ENCODE data around the gene ADAMTS9. TPM values are rescaled to one million over a fixed set of nuclear protein-coding genes. Genes with fewer than 3 reads are reported as not detected.

ADAMTS9 gene
- total RNA-seq, 4 donors from 2014 or later = 5.1 to 52.0 (median 9.5) TPM

DNA sequence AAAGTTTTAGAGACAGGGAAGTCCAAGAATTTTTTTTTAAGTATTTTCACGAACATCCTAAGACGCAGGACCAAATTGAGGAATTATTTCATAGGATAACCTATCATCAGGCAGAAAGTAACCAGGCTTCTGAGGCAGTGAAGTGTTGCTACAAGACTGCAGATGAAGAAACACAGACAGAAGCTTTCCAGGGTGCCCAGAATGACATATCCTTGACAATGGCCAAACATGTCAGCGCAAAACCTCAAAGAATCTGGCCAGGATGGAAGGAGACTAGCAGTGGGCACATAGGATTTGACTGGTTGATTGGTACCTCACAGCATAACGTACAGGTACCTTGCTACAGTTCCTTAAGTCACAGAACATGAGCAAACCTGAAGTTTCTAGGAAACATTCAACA is 7.5 kb downstream of the ADAMTS9 start:
- Histone ChIP-seq H3K27ac (no peak overlapping the region), H3K9me3 (no peaks in the 10 kb centered on the region), H3K4me1 (no peaks in the 10 kb centered on the region), H3K27me3 (no peaks in the 10 kb centered on the region), H3K4me3 (no peak overlapping the region), H3K36me3 (peaks cover 0 to 7% (median 0%) of the 10 kb centered on the region in 3 donors)
- no peak for DNase-seq
- no peak for TF ChIP-seq POLR2A (IDR thresholded peaks at IDR 0.05)
- TF ChIP-seq, protein P1, sequence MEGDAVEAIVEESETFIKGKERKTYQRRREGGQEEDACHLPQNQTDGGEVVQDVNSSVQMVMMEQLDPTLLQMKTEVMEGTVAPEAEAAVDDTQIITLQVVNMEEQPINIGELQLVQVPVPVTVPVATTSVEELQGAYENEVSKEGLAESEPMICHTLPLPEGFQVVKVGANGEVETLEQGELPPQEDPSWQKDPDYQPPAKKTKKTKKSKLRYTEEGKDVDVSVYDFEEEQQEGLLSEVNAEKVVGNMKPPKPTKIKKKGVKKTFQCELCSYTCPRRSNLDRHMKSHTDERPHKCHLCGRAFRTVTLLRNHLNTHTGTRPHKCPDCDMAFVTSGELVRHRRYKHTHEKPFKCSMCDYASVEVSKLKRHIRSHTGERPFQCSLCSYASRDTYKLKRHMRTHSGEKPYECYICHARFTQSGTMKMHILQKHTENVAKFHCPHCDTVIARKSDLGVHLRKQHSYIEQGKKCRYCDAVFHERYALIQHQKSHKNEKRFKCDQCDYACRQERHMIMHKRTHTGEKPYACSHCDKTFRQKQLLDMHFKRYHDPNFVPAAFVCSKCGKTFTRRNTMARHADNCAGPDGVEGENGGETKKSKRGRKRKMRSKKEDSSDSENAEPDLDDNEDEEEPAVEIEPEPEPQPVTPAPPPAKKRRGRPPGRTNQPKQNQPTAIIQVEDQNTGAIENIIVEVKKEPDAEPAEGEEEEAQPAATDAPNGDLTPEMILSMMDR (IDR thresholded peaks at IDR 0.05) = no peak

DNA sequence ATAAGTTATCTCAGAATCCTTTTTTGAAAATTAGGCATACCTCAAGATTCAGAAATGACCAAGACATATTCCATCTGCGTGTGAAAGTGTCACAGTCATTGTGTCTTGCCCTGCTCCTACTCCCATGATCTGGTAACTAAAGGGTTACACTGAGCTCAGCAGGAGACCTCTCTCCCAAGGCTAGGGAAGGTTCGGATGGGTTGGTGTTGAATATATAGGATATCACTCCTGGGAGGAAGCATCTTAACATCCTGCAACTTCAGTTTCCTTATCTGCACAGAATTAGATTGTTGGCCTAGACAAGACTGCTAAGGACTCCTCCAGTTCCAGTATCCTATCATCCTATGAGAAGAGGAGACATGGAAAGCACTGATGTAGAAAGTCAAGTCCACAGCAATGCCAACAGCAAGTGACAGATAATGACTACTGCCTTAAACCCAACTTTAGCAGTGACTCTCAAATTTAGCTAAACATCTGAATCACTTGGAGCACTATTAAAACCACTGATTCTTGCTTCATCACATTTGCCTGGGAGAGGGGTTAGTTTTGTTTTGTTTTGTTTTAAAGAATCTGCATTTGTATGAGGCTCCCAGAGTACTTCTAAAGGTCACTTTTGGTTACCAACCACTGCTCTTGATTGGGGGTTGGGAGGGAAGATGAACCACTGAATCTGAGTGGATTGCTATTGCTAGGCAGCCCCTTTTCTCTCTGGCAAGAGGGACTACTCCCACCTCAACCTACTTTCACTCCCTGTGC is 9.7 kb downstream of the ADAMTS9 start:
- Histone ChIP-seq H3K36me3 (peaks cover 0 to 7% (median 0%) of the 10 kb centered on the region in 3 donors), H3K4me1 (no peaks in the 10 kb centered on the region), H3K27ac (no peak overlapping the region), H3K4me3 (no peak overlapping the region), H3K9me3 (no peaks in the 10 kb centered on the region), H3K27me3 (no peaks in the 10 kb centered on the region)
- no peak for DNase-seq
- TF ChIP-seq, protein P1 (IDR thresholded peaks at IDR 0.05) = no peak
- no peak for TF ChIP-seq POLR2A (IDR thresholded peaks at IDR 0.05)

DNA sequence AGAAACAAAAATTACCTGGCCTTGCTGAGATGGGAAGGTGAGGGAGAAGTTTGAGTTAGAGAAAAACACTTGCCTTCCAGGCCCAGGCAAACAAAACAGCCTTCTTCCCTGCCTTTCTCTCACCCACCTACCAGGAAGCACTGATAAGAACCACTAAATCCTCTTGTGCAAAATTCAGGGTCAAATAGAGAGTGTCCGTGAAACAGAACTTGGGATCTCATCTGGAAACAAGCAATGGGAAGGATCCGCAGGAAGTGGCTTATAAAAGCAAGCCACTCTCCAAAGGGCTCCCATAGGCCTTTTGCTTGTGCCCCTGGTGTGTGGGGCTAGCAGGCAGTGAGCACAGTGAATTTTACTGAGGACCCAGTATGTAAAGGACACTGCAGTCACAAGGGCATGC is 11.0 kb downstream of the ADAMTS9 start:
- Histone ChIP-seq H3K27me3 (no peaks in the 10 kb centered on the region), H3K4me1 (no peaks in the 10 kb centered on the region), H3K9me3 (no peaks in the 10 kb centered on the region), H3K36me3 (peaks cover 0 to 7% (median 0%) of the 10 kb centered on the region in 3 donors), H3K27ac (no peak overlapping the region), H3K4me3 (no peak overlapping the region)
- no peak for DNase-seq
- TF ChIP-seq, protein P1 (IDR thresholded peaks at IDR 0.05) = no peak
- no peak for TF ChIP-seq POLR2A (IDR thresholded peaks at IDR 0.05)

DNA sequence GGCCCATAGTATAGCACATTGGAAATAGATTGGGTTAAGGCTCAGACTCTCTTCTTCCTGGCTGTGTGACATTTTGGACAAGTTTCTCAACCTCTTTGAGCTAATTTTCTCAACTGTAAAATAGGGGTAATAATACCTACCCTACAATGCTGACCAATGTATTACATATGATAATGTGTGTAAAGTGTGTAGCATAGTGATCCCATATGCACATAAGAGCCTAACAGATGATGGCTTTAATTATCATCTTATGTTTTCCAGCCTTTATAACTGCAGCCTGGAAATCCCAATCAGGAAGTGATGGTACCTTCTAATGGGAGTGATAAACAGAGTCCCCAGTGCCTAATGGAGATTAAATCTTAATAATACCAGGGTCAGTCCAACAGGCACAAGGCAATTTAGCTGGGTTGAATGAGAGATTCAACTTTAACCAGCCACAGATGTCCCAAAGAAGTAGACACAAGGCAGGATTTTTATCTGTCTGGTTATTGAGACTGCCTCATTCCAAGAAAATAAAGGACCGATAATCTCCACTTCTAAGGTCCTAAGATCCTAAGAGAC is 12.0 kb downstream of the ADAMTS9 start:
- Histone ChIP-seq H3K27me3 (no peaks in the 10 kb centered on the region), H3K4me3 (no peak overlapping the region), H3K9me3 (no peaks in the 10 kb centered on the region), H3K27ac (no peak overlapping the region), H3K4me1 (no peaks in the 10 kb centered on the region), H3K36me3 (peaks cover 0 to 6% (median 0%) of the 10 kb centered on the region in 3 donors)
- TF ChIP-seq, protein P1 (IDR thresholded peaks at IDR 0.05) = no peak
- no peak for TF ChIP-seq POLR2A (IDR thresholded peaks at IDR 0.05)
- no peak for DNase-seq

DNA sequence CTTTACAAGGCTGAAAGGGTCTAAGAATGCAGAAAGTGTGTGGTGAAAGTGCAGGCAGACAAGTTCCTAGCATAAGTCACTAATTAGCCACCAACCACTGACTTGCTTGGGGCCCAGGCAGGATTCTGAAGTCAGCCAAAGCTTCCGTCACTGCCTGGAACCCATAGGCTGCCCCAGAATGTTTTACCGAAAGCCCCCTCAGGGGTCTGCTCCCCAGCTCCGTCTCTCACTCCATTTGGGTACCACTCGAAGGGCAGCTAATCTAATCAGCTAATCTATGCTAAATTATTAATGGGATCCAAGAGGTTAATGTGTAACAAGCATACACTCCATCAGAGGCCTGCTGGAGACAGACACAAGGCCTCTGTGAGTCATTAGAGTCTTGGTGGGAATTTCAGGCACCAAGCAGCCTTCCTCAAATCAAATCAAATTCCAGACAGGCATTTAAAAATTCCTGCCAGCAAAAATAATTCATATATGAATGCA is 13.2 kb downstream of the ADAMTS9 start:
- Histone ChIP-seq H3K27ac (no peak overlapping the region), H3K4me3 (no peak overlapping the region), H3K4me1 (no peaks in the 10 kb centered on the region), H3K27me3 (no peaks in the 10 kb centered on the region), H3K36me3 (no peaks in the 10 kb centered on the region), H3K9me3 (no peaks in the 10 kb centered on the region)
- no peak for TF ChIP-seq POLR2A (IDR thresholded peaks at IDR 0.05)
- TF ChIP-seq, protein P1 (IDR thresholded peaks at IDR 0.05) = no peak
- DNase-seq = no peak
